ENCODE data around the gene FAH. TPM values are rescaled to one million over a fixed set of nuclear protein-coding genes. Genes with fewer than 3 reads are reported as not detected.

FAH gene
- polyA plus RNA-seq, 1 donor from 2014 or later: 3.1 TPM

DNA sequence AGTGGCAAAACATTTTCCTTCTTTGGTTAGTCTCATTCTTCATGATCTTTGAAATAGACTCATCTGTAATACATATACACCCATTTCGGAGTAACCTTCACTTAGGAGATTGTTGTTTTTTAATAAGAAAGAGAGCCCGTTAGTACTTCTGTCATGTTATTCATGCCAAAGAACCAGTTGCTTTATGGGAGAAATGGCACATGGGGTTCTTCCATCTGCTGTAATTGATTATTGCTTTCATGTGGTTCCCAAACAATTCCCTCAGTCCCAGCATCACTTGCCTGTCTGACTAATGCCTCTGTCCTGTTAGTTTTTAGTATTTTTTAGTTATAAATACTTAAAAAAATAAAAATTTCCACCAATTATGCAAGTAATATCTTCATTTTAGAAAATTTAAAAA is 33.8 kb upstream of the FAH start:
- peaks cover 18% of the 10 kb centered on the region for H3K79me2 ChIP-seq (replicated peaks; ENCODE audit: insufficient read depth, low read length)
- H3K4me2 ChIP-seq (ENCODE audit: low read length): no peak overlapping the region
- TF ChIP-seq RAD21 (conservative IDR thresholded peaks at IDR 0.05) (no peak), SMC3 (conservative IDR thresholded peaks at IDR 0.05; ENCODE audit: poor library complexity) (no peak), POLR2AphosphoS5 (IDR thresholded peaks at IDR 0.05) (no peak), MXI1 (conservative IDR thresholded peaks at IDR 0.05; ENCODE audit: poor library complexity, severe bottlenecking) (no peak), EZH2 (IDR thresholded peaks at IDR 0.05; ENCODE audit: borderline replicate concordance, insufficient read depth, low read length, poor library complexity, severe bottlenecking) (no peak), TAF1 (IDR thresholded peaks at IDR 0.05; ENCODE audit: low read depth) (no peak), EP300 (conservative IDR thresholded peaks at IDR 0.05; ENCODE audit: poor library complexity, severe bottlenecking) (no peak)
- TF ChIP-seq, protein P1, sequence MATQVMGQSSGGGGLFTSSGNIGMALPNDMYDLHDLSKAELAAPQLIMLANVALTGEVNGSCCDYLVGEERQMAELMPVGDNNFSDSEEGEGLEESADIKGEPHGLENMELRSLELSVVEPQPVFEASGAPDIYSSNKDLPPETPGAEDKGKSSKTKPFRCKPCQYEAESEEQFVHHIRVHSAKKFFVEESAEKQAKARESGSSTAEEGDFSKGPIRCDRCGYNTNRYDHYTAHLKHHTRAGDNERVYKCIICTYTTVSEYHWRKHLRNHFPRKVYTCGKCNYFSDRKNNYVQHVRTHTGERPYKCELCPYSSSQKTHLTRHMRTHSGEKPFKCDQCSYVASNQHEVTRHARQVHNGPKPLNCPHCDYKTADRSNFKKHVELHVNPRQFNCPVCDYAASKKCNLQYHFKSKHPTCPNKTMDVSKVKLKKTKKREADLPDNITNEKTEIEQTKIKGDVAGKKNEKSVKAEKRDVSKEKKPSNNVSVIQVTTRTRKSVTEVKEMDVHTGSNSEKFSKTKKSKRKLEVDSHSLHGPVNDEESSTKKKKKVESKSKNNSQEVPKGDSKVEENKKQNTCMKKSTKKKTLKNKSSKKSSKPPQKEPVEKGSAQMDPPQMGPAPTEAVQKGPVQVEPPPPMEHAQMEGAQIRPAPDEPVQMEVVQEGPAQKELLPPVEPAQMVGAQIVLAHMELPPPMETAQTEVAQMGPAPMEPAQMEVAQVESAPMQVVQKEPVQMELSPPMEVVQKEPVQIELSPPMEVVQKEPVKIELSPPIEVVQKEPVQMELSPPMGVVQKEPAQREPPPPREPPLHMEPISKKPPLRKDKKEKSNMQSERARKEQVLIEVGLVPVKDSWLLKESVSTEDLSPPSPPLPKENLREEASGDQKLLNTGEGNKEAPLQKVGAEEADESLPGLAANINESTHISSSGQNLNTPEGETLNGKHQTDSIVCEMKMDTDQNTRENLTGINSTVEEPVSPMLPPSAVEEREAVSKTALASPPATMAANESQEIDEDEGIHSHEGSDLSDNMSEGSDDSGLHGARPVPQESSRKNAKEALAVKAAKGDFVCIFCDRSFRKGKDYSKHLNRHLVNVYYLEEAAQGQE (IDR thresholded peaks at IDR 0.05; ENCODE audit: borderline replicate concordance): no peak
- TF ChIP-seq, protein P2, sequence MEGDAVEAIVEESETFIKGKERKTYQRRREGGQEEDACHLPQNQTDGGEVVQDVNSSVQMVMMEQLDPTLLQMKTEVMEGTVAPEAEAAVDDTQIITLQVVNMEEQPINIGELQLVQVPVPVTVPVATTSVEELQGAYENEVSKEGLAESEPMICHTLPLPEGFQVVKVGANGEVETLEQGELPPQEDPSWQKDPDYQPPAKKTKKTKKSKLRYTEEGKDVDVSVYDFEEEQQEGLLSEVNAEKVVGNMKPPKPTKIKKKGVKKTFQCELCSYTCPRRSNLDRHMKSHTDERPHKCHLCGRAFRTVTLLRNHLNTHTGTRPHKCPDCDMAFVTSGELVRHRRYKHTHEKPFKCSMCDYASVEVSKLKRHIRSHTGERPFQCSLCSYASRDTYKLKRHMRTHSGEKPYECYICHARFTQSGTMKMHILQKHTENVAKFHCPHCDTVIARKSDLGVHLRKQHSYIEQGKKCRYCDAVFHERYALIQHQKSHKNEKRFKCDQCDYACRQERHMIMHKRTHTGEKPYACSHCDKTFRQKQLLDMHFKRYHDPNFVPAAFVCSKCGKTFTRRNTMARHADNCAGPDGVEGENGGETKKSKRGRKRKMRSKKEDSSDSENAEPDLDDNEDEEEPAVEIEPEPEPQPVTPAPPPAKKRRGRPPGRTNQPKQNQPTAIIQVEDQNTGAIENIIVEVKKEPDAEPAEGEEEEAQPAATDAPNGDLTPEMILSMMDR (IDR thresholded peaks at IDR 0.05; ENCODE audit: poor library complexity, severe bottlenecking): no peak
- no peaks in the 10 kb centered on the region for H3K36me3 ChIP-seq (ENCODE audit: insufficient read depth, low read length)
- H3K9me2 ChIP-seq (ENCODE audit: insufficient read depth, low read length): no peaks in the 10 kb centered on the region
- no peak overlapping the region for H3K27ac ChIP-seq (ENCODE audit: low read length)
- no peak overlapping the region for H2AFZ ChIP-seq (ENCODE audit: low read depth, low read length)
- no peaks in the 10 kb centered on the region for H3F3A ChIP-seq (ENCODE audit: insufficient read depth, low read length, poor library complexity, severe bottlenecking)
- H3K4me3 ChIP-seq (ENCODE audit: low read length): no peak overlapping the region
- no peaks in the 10 kb centered on the region for H3K27me3 ChIP-seq (ENCODE audit: insufficient read depth, low read depth, low read length)
- H3K9me3 ChIP-seq (ENCODE audit: low read length): no peaks in the 10 kb centered on the region
- H3K9ac ChIP-seq (ENCODE audit: low read length): no peak overlapping the region
- no peaks in the 10 kb centered on the region for H4K20me1 ChIP-seq (ENCODE audit: insufficient read depth)

- Histone ChIP-seq H3K4me2 (ENCODE audit: low read length) (no peak overlapping the region), H3K4me3 (ENCODE audit: low read length) (no peak overlapping the region), H3K27ac (ENCODE audit: low read length) (no peak overlapping the region), H2AFZ (ENCODE audit: low read depth, low read length) (no peak overlapping the region), H4K20me1 (ENCODE audit: insufficient read depth) (no peaks in the 10 kb centered on the region), H3K36me3 (ENCODE audit: insufficient read depth, low read length) (no peaks in the 10 kb centered on the region), H3K79me2 (replicated peaks; ENCODE audit: insufficient read depth, low read length) (peaks cover 16% of the 10 kb centered on the region), H3K27me3 (ENCODE audit: insufficient read depth, low read depth, low read length) (no peaks in the 10 kb centered on the region), H3K9me2 (ENCODE audit: insufficient read depth, low read length) (no peaks in the 10 kb centered on the region), H3K9ac (ENCODE audit: low read length) (no peak overlapping the region), H3F3A (ENCODE audit: insufficient read depth, low read length, poor library complexity, severe bottlenecking) (no peaks in the 10 kb centered on the region), H3K9me3 (ENCODE audit: low read length) (no peaks in the 10 kb centered on the region)
- no peak for TF ChIP-seq TAF1 (IDR thresholded peaks at IDR 0.05; ENCODE audit: low read depth)
- TF ChIP-seq RAD21 (conservative IDR thresholded peaks at IDR 0.05): no peak
- TF ChIP-seq EP300 (conservative IDR thresholded peaks at IDR 0.05; ENCODE audit: poor library complexity, severe bottlenecking): no peak
- TF ChIP-seq, protein P1 (IDR thresholded peaks at IDR 0.05; ENCODE audit: borderline replicate concordance): no peak
- TF ChIP-seq MXI1 (conservative IDR thresholded peaks at IDR 0.05; ENCODE audit: poor library complexity, severe bottlenecking): no peak
- TF ChIP-seq POLR2AphosphoS5 (IDR thresholded peaks at IDR 0.05): no peak
- TF ChIP-seq SMC3 (conservative IDR thresholded peaks at IDR 0.05; ENCODE audit: poor library complexity): no peak
- no peak for TF ChIP-seq EZH2 (IDR thresholded peaks at IDR 0.05; ENCODE audit: borderline replicate concordance, insufficient read depth, low read length, poor library complexity, severe bottlenecking)
- TF ChIP-seq, protein P2 (IDR thresholded peaks at IDR 0.05; ENCODE audit: poor library complexity, severe bottlenecking): no peak
These were observed 32.2 kb upstream of the FAH start for GRCh38 chr15:80120636-80121035.

Data from neural cell (in vitro differentiated cells).